GM12874 (cell line): Measurements from ENCODE around the gene DCTN3.

Source experiments
- TF ChIP-seq, protein P1 (sequence below): IDR thresholded peaks from 2 replicates; pipeline ENCODE4 v1.5.1; 2011; ENCODE audit warnings: low read depth, mild to moderate bottlenecking, control low read depth, low read length, moderate library complexity; ENCODE audit not compliant: insufficient read depth

The DCTN3 gene

DNA sequence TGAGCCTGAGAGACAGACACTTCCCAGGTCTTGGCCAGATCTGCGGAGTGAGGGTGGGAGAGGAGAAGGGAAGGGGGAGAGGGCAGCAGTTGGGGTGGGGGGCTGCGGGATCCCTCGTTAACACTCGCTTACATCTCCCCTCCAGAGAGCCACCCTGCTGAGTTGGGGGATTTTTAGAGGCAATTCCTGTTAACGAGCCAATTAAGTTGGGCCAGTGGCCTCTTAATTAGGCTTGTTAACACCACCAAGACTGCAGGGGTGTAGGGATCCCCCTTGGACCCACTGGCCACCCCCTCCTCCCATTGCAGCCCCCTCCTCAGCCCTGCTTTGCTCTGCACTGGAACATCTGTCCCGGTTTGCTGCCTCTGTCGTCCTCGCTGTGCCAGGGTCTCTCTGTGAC is 54.4 kb downstream of the DCTN3 start:
- TF ChIP-seq, protein P1, sequence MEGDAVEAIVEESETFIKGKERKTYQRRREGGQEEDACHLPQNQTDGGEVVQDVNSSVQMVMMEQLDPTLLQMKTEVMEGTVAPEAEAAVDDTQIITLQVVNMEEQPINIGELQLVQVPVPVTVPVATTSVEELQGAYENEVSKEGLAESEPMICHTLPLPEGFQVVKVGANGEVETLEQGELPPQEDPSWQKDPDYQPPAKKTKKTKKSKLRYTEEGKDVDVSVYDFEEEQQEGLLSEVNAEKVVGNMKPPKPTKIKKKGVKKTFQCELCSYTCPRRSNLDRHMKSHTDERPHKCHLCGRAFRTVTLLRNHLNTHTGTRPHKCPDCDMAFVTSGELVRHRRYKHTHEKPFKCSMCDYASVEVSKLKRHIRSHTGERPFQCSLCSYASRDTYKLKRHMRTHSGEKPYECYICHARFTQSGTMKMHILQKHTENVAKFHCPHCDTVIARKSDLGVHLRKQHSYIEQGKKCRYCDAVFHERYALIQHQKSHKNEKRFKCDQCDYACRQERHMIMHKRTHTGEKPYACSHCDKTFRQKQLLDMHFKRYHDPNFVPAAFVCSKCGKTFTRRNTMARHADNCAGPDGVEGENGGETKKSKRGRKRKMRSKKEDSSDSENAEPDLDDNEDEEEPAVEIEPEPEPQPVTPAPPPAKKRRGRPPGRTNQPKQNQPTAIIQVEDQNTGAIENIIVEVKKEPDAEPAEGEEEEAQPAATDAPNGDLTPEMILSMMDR = no peak

DNA sequence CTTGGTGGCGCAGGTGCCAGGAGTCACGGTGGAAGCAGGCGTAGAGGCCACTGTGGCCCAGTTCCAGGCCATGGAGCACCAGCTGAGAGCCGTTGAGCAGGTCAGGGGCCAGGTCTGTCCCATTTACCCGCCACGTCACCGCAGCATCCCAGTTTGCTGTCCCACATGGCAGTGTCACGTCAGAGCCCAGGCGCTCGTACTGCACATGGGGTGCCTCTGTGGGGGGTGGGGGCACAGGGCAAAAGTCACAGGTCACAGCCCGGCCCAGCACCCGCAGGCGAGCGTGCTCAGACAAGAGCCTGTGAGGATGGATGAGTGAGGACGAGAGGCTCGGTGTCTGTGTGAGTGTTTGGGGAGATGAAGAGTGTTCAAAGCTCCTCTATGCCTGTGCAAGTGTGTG is 55.7 kb downstream of the DCTN3 start:
- TF ChIP-seq, protein P1 = no peak
